Measurements from ENCODE around the gene METTL9. TPM values are rescaled to one million over a fixed set of nuclear protein-coding genes. Genes with fewer than 3 reads are reported as not detected.

Gene METTL9
- total and polyA plus RNA-seq, 8 donors = 34.4 to 879 (median 84.8) TPM

DNA sequence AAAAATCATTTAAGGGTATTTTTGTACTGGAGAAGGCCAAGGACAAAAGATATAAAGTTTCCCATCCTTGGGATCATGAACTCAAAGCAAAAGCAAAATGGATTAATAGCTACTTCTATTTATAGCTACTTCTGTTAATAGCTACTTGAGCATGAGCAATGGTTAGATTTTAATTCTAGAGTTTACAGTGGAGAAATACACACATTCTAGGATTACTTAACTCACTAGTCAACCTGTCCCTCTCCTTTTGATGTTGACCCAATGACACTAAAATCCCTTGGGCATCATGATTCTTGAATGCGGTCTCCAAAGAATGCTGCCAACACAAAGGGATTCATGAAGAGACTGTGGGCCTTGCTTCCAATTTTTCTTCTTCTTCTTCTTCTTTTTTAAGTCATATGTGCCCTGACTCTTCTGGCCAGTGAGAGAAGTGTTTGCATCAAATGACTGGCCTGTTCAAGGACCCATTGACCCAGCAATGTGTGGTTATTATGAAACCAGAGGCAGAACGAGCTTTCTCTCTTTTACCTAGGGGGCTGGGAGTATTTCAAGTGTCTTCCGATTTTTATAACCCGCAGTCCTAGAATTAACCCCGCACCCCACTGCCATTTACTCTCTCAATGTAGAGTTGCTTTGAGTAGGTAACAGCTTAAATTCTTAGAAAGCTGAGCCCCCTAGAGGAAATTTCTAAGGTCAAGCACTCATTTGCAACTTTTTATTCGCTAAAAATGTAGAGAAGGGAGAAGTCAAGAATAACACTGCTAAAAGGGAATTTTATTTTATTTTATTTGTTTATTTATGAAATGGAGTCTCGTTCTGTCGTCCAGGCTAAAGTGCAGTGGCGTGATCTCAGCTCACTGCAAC lies 99.0 kb downstream of the METTL9 start:
- intact Hi-C loops (cut with DNase I; ENCODE audit: low total_unique reads) = no loop called here
- no peaks in the 10 kb centered on the region for H3K27me3 ChIP-seq

DNA sequence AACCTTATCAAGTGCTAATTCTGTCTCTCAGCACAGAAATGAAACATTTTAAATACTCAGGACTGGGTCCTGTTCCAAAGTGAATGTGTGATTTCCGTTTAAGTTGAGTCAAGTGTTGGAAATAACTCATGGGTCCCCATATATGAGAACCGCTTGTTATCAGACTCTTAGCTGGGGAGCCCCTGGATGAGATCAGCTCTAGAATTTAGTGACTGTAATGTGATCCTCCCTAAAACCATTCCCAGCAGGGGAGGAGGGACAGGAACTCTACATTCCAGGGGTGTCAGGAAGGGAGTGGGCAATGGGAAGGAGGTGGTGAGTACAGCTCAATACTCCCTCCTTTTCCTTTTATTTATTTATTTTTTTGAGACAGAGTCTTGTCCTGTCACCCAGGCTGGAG lies 101.9 kb downstream of the METTL9 start:
- 38 to 79% (median 48%) methylated on average over 2 of the region's 2 CpGs for WGBS, 5 donors

More for the DNA sequence above, 99.0 kb downstream of the METTL9 start:
- Histone ChIP-seq H3K4me1 (no peaks in the 10 kb centered on the region), H3K4me3 (no peak overlapping the region), H3K9me3 (no peaks in the 10 kb centered on the region), H3K36me3 (no peaks in the 10 kb centered on the region), H3K27ac (no peak overlapping the region)
- 69 to 84% (median 77%) methylated on average over 9 of the region's 9 CpGs for WGBS, 5 donors
- TF ChIP-seq POLR2A (IDR thresholded peaks at IDR 0.05) = no peak
- no peak for TF ChIP-seq POLR2AphosphoS5 (IDR thresholded peaks at IDR 0.05)
- TF ChIP-seq, protein P1, sequence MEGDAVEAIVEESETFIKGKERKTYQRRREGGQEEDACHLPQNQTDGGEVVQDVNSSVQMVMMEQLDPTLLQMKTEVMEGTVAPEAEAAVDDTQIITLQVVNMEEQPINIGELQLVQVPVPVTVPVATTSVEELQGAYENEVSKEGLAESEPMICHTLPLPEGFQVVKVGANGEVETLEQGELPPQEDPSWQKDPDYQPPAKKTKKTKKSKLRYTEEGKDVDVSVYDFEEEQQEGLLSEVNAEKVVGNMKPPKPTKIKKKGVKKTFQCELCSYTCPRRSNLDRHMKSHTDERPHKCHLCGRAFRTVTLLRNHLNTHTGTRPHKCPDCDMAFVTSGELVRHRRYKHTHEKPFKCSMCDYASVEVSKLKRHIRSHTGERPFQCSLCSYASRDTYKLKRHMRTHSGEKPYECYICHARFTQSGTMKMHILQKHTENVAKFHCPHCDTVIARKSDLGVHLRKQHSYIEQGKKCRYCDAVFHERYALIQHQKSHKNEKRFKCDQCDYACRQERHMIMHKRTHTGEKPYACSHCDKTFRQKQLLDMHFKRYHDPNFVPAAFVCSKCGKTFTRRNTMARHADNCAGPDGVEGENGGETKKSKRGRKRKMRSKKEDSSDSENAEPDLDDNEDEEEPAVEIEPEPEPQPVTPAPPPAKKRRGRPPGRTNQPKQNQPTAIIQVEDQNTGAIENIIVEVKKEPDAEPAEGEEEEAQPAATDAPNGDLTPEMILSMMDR (IDR thresholded peaks at IDR 0.05) = no peak
- no peak for TF ChIP-seq EP300 (IDR thresholded peaks at IDR 0.05)
- no peak for DNase-seq

DNA sequence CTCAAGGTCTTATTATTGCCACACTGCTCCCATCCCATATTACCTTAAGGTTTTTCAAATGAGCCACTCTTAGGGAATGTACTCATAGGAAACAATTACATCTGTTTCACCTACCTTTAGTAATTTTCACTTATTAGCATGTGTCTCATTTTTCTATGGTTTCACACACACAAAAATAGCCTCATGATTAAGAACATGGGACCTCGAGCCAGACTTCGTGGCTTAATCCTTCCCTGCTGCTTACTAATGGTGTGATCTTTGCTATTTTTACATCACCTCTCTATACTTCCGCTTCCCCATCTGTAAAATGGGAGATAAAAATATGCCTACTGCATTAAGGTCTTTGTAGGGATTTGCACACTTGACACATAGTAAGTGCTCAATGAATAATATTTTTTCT lies 102.9 kb downstream of the METTL9 start:
- no peak for DNase-seq
- H3K4me1 ChIP-seq = no peaks in the 10 kb centered on the region
- H3K27me3 ChIP-seq = no peaks in the 10 kb centered on the region
- no peaks in the 10 kb centered on the region for H3K36me3 ChIP-seq
- TF ChIP-seq POLR2AphosphoS5 (IDR thresholded peaks at IDR 0.05) (no peak), EP300 (IDR thresholded peaks at IDR 0.05) (no peak), POLR2A (IDR thresholded peaks at IDR 0.05) (no peak)
- TF ChIP-seq, protein P1 (IDR thresholded peaks at IDR 0.05) = no peak
- 75 to 81% (median 80%) methylated on average over 3 of the region's 3 CpGs for WGBS, 5 donors
- intact Hi-C loops (cut with DNase I; ENCODE audit: low total_unique reads) = no loop called here
- no peak overlapping the region for H3K27ac ChIP-seq
- H3K4me3 ChIP-seq = no peak overlapping the region
- H3K9me3 ChIP-seq = no peaks in the 10 kb centered on the region

More for the DNA sequence above, 101.9 kb downstream of the METTL9 start:
- H3K27ac ChIP-seq = no peak overlapping the region
- intact Hi-C loops (cut with DNase I; ENCODE audit: low total_unique reads) = no loop called here
- no peak overlapping the region for H3K4me3 ChIP-seq
- no peaks in the 10 kb centered on the region for H3K27me3 ChIP-seq
- H3K9me3 ChIP-seq = no peaks in the 10 kb centered on the region
- TF ChIP-seq, protein P1 (IDR thresholded peaks at IDR 0.05) = no peak
- TF ChIP-seq POLR2AphosphoS5 (IDR thresholded peaks at IDR 0.05) (no peak), POLR2A (IDR thresholded peaks at IDR 0.05) (no peak), EP300 (IDR thresholded peaks at IDR 0.05) (no peak)
- no peaks in the 10 kb centered on the region for H3K4me1 ChIP-seq
- H3K36me3 ChIP-seq = no peaks in the 10 kb centered on the region
- no peak for DNase-seq

DNA sequence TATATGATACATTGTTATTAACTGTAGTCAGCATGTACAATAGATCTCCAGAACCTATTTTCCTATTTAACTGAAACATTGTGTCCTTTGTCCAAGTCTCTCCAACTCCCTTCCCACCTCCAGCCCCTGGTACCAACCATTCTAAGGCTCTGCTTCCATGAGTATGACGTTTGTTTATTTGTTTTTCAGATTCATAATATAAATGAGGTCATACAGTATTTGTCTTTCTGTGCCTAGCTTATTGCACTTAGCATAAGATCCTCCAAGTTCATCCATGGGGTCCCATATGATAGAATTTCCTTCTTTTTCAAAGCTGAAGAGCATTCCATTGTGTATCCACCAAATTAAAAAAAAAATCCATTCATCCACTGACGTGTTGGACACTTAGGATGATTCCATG lies 103.8 kb downstream of the METTL9 start:
- TF ChIP-seq EP300 (IDR thresholded peaks at IDR 0.05) (no peak), POLR2AphosphoS5 (IDR thresholded peaks at IDR 0.05) (no peak), POLR2A (IDR thresholded peaks at IDR 0.05) (no peak)
- TF ChIP-seq, protein P1 (IDR thresholded peaks at IDR 0.05) = no peak
- peaks cover 0 to under 1% (median 0%) of the 10 kb centered on the region in 4 donors for H3K4me1 ChIP-seq
- H3K36me3 ChIP-seq = no peaks in the 10 kb centered on the region
- intact Hi-C loops (cut with DNase I; ENCODE audit: low total_unique reads) = no loop called here
- no peak for DNase-seq
- no peak overlapping the region for H3K4me3 ChIP-seq
- WGBS, 5 donors = 38 to 54% (median 44%) methylated on average over 2 of the region's 2 CpGs
- peaks cover 0 to 6% (median 0%) of the 10 kb centered on the region in 3 donors for H3K27me3 ChIP-seq
- H3K27ac ChIP-seq = no peak overlapping the region
- no peaks in the 10 kb centered on the region for H3K9me3 ChIP-seq

All from stomach (tissue), 9 donors.